Fibroblast of mammary gland (primary cell): ENCODE results near the gene FAM89B.
A peak's percentile ranks its signal among the peaks of the same experiment; 100 is the strongest.

ENCODE experiments used
- DNase-seq: peaks from one replicate; pipeline ENCODE4 v3.0.0-alpha.2; 2010; ENCODE audit warnings: low read depth
- H3K4me3 ChIP-seq: 2 replicates; pipeline ENCODE4 v1.5.1; 2011; ENCODE audit warnings: low read depth, mild to moderate bottlenecking, low read length, moderate library complexity; ENCODE audit not compliant: control insufficient read depth
- TF ChIP-seq, protein P1 (sequence below): conservative IDR thresholded peaks from 2 replicates; pipeline ENCODE4 v1.5.1; 2011; ENCODE audit warnings: low read depth, low read length, inconsistent platforms; ENCODE audit not compliant: control insufficient read depth, insufficient read depth

Gene FAM89B

DNA sequence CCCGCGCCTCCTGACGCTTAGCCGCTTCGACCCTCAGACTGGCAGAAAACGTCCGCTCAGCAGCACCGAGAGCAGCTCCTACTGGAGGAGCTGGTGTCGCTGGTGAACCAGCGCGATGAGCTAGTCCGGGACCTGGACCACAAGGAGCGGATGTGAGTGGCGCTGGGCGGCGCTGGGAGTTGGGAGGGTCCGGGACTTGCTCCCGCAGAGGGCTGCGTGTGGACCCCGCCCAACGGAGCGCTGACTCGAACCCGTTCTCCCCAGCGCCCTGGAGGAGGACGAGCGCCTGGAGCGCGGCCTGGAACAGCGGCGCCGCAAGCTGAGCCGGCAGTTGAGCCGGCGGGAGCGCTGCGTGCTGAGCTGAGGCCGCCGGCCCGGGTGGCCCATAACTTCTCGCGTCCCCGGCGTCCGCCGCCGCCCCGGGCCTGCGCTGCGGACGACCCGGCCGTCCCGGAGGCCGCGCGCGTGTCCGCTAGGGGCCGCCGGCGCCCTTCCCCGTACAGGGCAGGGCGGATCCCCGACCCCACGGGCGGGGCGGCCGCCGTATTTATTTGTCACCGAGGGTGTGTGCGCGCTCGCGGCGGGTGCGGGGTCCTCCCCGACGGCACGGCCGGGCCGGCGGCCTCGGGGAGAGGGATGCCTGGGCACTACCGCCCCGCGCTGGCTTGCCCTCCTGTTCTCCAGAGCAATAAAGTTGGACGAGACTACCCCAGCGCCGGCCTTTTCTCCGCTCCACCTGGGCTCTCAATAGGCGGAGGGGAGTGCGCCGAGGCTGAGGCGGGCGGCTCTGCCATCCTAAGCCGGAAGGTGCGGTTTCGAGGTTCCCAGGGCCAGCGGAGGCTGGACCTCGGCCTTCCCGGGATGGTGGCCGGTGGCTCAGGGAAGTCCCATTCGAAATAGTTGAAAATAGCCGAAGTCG, 19.9 kb downstream of the FAM89B start:
- H3K4me3 ChIP-seq: no peak overlapping the region
- TF ChIP-seq, protein P1, sequence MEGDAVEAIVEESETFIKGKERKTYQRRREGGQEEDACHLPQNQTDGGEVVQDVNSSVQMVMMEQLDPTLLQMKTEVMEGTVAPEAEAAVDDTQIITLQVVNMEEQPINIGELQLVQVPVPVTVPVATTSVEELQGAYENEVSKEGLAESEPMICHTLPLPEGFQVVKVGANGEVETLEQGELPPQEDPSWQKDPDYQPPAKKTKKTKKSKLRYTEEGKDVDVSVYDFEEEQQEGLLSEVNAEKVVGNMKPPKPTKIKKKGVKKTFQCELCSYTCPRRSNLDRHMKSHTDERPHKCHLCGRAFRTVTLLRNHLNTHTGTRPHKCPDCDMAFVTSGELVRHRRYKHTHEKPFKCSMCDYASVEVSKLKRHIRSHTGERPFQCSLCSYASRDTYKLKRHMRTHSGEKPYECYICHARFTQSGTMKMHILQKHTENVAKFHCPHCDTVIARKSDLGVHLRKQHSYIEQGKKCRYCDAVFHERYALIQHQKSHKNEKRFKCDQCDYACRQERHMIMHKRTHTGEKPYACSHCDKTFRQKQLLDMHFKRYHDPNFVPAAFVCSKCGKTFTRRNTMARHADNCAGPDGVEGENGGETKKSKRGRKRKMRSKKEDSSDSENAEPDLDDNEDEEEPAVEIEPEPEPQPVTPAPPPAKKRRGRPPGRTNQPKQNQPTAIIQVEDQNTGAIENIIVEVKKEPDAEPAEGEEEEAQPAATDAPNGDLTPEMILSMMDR: no peak
- peak; percentile 69 for DNase-seq

DNA sequence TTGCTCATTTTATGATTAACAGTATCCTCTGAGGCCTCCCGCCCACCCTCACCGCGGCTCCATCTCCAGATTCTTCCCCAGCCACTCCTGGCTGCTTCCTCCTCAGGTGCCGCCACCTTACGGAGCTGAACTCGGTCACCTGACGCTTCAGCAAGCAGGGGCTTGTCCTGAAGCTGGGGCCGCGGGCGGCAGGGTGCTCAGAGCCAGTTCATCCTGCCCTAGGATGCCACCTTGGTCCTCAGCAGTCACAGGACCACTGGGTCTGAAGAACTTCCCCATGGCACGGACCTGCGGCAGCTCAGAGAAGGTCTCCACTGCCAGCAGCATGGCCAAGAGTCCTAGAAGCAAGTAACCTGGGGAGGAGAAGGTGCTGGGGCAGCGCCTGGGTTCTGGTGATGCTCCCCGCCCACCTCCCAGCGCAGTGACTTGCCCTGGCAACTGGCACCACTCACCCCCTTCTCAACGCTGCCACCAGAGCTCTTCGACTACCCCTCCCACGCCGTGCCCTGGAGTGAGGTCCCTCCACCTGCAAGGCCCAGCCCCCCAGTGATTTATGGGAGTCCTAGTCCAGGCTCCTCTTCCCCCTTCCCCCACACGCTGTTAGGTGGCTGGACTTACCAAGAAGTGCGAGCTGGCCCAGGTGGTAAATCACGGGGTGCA, 20.6 kb downstream of the FAM89B start:
- no peak for DNase-seq
- TF ChIP-seq, protein P1: no peak
- H3K4me3 ChIP-seq: no peak overlapping the region

DNA sequence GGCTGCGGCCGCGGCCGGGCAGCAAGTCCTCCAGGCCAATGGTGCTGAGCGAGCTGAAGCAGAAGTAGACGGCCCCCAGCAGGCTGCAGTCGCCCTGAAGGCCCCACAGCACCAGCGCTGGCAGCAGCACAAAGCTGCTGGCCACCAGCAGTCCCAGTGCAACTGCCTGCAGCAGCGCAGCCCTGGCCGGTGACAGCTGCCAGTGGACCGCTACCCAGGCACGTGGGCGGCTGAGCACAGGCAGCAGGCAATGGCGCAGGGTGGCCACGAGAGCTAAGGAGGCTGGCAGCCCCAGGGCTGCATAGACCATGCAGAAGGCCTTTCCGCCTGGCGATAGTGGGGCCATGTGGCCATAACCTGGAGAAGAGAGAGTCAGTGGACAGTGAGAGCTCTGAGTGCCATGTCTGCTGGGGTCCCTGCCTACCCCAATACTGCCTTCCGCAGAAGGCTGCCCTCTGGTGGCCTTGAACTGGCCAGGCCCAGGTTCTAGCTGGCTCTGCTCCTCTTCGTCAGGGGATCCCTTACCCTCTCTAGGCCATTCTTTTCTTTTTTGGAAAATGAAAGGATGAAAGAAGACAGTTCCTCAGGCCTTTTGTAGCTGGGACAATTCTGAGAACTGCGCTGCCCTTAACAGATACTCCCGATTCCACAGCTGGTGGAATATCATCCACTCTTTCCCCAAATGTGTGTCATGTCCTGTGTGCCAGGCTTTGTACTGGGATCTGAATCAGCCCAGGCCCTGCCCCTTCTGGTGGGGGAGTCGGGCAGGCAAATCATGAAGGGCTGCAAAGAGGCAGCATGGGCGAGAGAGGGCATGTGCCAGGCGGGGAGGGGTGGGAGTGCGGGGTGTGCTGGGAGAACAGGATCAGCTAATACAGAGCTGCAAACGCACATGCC, 21.4 kb downstream of the FAM89B start:
- no peak for DNase-seq
- TF ChIP-seq, protein P1: peak; percentile 70
- H3K4me3 ChIP-seq: no peak overlapping the region

DNA sequence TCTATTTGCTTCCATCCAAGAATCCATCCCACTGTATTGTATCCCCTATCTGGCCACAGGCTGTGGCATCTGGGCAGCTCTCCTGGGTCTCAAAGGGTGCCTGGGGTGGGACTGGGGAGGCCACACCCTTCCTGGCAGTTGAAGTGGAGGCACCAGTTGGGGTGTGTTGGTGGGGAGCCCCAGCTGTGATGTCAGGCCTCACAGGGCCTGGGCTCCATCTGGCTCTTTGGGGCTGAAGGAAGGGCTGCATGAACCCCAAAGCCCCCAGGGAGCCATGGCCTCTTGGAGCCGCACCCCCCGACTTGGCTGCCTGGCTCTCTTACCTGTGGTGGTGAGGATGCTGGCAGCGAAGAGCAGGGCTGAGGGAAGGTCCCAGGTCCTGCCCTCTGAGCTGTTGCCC, 22.8 kb downstream of the FAM89B start:
- no peak overlapping the region for H3K4me3 ChIP-seq
- TF ChIP-seq, protein P1: no peak
- DNase-seq: no peak

DNA sequence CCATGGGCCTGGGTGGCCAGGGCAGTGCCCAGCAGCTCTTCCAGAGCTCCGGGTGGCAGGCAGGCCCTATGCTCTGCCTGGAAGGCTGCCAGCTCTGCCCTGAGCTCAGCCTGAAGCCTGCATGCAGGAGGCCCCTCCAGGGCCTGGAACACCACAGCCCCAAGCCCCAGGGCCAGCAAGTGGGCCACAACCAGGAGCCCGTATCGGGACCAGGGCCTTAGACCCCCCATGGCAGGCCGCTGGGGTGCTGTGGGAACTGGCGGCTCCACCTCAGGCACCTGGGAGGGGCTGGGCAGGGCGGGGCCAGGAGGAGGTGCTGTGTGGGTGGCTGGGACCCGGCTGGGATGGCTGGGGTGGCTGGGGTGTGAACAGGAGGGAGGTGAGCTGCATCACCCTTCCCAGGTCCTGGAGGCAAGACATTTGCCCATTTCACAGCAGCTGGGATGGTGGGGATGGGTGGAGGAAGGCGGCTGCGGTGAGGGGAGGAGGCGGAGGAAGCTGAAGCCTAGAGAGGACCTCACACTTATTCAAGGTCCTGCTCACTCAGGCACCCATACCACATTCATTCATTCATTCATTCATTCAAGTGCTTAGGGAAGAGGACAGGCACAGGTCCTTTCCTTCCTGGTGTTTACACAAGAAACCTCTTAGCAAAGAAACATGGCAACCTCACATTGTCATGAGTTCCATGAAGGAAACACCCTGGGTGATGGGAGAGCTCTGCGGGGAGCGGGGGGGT, 23.4 kb downstream of the FAM89B start, which contains the start of gene KCNK7:
Gene KCNK7, minus strand, starts transcription at position 258 of the 739 bp plus-strand sequence. Its CDS starts 28 bp downstream, at position 230.
- H3K4me3 ChIP-seq: no peak within 1 kb of the TSS
- TF ChIP-seq, protein P1: no peak
- no peak for DNase-seq

DNA sequence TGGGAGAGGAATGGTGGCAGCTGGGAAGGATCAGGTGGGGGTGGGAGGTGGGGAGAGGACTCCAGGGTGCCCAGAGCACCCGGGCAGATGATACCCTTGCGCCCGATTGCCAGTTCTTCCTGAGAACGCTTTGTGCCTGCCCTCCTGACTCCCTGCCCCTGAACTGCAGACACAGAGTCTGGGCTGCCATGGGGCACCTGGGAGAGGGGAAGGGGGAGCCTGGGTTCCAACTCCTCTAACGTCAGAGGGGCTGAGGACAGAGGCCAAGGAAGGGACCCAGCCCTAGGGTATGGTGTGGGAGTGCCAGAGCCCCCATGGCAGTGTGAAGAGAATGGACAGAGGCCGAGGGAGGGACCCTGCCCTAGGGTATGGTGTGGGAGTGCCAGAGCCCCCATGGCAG, 24.2 kb downstream of the FAM89B start:
- no peak for DNase-seq
- no peak overlapping the region for H3K4me3 ChIP-seq
- TF ChIP-seq, protein P1: no peak
